Activated naive CD4-positive, alpha-beta T cell treated with Interleukin-2 at 50 U/mL for 16 hours (primary cell): ENCODE data around the gene MET.
"Not testable (repeated sequence)": the region's sequence is repeated elsewhere in the genome, so short reads cannot be mapped to it uniquely, and the experiment has no call there.

Source experiments
- DNase-seq: peaks from one replicate; pipeline ENCODE4 v3.0.0-alpha.2; 2020

Gene MET

DNA sequence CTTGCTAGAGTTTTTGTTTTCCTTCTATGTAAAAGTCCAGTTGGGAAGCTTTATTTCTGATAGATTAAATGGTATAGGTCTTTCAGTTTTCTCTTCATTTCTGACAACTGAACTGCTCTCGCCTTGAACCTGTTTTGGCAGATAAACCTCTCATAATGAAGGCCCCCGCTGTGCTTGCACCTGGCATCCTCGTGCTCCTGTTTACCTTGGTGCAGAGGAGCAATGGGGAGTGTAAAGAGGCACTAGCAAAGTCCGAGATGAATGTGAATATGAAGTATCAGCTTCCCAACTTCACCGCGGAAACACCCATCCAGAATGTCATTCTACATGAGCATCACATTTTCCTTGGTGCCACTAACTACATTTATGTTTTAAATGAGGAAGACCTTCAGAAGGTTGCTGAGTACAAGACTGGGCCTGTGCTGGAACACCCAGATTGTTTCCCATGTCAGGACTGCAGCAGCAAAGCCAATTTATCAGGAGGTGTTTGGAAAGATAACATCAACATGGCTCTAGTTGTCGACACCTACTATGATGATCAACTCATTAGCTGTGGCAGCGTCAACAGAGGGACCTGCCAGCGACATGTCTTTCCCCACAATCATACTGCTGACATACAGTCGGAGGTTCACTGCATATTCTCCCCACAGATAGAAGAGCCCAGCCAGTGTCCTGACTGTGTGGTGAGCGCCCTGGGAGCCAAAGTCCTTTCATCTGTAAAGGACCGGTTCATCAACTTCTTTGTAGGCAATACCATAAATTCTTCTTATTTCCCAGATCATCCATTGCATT is 27.1 kb downstream of the MET start:
- no peak for DNase-seq

DNA sequence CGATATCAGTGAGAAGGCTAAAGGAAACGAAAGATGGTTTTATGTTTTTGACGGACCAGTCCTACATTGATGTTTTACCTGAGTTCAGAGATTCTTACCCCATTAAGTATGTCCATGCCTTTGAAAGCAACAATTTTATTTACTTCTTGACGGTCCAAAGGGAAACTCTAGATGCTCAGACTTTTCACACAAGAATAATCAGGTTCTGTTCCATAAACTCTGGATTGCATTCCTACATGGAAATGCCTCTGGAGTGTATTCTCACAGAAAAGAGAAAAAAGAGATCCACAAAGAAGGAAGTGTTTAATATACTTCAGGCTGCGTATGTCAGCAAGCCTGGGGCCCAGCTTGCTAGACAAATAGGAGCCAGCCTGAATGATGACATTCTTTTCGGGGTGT is 27.7 kb downstream of the MET start:
- DNase-seq = no peak

DNA sequence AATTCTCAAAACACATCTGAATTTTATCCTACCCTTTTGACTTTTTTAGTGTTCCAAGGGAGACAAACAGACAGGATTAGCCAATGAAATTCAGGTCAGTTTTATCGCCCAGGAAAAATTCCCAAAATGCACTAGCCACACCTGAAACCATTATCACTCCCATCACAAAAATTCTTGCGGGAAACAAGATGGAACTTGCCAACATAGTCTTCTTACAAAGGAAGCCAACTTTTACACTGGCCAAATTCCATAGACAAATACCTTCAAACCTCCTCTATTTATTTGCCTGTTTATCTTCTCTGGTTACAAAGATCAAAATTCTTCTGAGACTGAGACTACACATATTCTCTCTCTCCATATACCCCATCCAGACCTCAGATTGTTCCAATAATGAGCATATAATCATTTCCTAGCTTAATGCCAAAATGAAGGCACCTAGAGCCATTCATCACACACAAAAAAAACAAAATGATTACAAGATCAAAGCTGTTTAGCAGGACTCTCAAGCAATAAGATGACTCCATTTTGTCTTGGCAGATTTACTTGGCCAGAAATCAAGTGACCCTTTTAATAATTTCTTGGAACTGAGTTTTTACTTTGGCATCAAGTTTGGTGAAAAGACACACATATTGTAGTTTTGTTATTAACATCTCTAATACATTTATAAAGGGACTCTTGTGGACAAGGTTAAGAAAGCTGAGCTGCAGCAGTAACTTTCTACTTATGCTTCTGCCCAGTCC is 30.2 kb downstream of the MET start:
- DNase-seq = no peak

DNA sequence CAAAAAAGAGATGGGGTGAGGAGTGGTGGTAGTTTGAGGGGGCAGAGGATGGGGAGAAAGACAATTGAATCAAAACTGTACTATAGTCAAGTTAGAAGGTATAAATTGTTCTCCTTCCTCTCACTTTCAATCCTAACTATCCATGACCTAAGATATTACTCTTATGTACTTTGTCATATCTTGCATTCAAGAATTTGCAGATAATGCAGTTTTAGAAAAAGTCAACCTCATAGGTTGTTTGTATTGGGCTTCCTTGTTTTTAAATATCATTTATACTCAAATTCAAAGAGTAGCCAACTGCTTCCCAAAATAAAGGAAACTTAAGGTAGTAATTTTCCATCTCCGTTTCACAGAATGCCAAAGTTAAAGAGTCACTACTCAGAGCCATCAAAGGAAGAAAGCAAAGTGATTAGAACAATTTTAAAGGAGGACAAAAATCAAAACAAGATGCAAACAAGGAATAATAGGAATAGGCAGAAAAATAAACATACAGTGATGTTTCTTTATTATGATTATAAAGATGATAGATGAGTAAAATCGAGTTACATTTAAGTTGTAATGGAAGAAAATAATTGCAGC is 32.7 kb downstream of the MET start:
- DNase-seq = no peak

DNA sequence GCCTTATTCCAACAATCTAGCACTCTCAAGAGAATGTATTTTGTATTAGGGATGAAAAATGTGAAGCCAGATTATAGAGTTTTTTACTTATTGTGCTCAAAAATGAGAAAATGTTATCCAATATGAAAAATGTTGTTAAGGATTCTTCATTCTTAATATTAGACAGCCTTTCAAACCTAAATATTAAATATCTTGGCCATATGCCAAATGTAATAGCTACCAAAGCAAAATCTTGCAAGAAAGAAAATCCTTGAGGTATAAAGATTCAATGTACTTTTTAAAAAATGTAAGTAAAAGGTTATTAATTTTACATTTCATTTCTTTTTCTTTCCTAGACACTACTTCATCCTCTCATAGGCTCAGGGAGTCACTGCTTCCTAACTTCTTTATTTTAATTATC is 33.4 kb downstream of the MET start:
- no peak for DNase-seq

DNA sequence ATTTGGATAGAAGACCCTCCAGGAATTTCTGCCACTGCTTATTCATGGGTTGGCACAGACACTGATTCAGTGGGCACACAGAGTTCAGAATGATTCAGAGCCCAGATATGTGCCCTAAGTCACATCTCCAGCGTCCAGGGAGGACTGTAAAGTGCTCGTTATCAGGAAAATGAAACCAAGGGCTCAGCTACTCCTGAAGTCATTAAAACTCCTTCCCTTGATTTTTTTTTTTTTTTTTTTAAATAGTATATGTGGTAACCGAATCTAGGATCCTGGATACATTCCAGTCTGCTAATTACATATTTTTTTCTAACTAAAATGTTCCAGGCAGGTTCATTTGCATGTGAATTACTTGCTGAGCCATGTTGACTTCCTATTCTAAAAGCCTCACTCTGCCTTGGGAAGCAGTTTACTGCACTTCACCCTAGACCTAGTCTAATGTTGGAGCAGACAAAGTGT is 34.7 kb downstream of the MET start:
- DNase-seq = no peak

DNA sequence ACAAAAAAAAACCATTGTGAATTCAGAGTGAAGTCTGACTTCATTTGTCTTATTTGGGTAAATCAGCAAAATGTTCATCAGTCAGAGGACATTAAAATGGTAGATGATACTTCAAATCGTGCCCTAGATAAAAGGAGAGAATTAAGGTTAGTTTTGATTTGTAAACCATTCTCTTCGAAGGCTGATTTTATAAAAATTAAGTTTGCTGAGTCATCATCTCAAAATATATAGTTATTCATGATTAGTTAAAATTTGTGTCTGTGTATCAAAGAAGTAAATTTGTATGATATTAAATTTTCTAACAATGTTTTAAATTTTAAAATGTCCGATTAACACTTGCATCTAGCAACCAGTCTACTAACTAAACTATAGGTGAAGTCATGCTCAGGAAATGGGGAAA is 35.3 kb downstream of the MET start:
- no peak for DNase-seq

DNA sequence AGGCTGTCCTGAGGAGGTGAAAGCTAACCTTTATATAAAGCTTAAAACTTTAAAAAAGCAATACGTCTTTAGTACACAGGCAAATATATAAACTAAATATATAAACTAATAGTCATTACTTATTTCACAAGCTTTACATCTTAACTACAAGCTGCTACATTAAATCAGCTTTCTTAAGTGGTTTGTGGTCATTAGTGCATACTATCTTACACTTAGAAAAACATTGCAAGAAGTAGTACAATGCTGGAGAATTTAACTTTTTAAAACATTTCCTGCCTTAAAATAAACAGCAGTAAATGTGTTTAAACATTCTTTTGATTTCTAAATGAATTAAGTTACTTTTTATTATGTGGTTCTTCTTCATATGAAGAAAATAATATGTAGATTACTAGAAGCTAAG is 36.3 kb downstream of the MET start:
- DNase-seq = no peak

DNA sequence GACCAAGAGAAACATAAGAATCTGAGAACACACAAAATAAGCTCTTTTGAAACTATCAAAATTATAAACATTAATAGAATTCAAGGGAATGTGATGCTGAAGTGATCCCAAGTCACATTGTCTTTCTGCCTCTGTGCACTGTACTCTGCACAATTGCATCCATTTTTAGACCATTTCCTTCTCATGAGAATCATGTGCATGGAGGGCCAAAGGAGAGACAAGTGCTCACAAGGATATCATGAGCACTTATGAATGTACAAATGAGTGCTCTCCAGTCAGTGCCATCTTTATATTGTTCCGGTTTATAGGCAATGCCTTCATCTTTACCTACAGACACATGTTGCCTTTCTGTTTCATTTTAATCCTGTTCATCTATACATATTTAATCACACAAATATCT is 36.9 kb downstream of the MET start:
- DNase-seq = no peak

DNA sequence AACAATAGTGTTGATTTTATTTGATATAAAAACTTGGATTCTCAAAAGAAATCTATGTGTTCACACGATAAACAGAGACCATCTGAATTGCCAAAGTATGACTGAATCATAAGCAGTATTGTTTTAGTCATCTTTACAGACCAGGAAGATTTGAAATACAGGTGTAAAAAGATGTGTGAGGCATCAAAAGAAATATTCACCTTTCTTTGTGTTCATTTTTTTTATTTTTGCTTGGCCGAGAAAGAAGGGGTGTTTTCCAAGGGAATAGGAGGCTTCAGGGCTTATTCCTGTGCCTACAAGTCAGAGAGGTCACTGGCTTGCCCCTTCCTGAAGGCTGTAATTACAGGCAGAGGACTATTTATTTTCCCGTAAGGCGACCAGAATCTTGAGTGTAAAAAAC is 37.3 kb downstream of the MET start:
- DNase-seq = no peak

DNA sequence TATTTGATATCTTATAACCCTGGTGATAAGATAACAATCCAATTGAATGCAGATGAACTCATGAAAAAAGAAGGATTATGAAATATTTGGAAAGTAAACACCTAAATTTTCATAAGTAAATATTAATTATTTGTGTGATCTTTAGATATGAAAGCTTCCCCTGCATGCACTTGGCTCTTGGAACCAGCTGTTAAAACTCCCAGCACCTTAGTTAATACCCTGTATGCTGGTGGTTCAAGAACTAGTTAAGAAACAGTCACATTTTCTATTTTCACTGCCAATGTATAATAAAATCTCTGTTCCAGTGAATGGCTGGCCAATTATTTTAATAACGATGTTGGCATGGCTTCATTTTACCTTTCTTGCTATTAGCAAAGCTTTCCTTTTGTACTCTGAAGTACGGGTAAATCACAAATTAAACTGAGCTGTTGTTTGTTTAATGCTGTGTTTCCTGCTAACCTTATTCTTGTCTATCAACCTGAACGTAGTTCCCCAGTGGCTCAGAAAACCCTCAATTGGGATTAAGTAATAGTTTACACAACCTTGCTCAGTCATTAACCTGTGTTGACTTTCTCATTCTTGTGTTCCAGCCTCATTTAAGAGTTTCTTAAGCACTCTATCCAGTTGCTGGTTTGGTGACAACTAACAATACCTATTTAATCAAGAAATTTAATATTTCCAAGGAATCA is 38.9 kb downstream of the MET start:
- no peak for DNase-seq

DNA sequence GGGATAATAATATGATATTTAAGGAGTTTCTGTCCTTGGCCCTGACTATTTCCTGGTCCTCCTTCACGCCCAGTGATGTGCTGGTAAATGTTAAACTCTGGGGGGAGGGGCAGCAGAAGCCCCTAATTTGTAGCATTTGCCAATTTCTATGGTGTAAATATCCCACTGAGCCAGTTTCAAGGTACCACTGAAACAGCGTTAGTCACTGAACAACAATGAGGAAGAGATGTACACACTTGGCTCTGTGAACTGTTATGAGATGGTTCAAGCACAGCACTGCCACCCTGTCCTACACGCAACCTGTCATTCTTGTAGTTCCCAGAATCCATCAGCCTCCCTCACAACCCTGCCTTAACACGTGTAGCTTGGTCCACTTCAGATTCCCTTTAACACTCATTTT is 39.8 kb downstream of the MET start:
- no peak for DNase-seq

DNA sequence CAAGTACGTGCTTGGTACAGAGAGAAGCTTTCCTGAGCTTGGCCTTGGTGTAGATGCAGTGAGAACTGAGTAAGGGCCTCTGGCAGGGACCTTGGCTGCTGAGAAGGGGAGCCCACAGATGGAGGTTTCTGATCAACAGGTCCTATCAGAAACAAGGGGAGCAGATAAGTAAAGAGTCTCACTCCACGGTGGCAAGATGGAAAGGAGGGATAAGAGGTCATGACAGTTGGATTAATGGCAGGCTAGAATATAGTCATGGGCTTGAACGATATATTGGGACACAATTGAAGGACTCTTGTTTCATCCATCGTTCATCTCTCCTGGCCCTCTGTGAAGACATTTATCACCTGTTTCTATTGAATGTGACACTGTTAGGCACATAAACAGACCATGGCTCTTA is 41.5 kb downstream of the MET start:
- no peak for DNase-seq

DNA sequence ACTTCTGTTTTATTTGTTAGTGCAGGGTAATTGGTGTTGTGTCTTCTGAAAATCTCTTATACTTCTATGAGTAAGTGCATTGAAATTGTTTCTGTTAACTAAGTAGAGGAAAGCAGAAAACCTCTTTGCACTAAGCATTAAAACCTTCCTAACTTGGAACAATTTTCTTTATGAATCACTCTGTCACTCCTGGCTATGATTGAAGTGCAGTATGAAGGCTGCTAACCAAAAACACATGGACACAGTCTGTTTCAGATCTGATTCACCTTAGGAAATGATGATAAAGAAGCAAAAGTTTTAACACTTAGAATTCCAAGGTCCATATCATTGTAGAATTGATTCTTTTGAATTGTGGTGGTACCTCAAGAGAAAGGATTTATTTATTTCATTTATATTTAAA is 41.9 kb downstream of the MET start:
- no peak for DNase-seq

DNA sequence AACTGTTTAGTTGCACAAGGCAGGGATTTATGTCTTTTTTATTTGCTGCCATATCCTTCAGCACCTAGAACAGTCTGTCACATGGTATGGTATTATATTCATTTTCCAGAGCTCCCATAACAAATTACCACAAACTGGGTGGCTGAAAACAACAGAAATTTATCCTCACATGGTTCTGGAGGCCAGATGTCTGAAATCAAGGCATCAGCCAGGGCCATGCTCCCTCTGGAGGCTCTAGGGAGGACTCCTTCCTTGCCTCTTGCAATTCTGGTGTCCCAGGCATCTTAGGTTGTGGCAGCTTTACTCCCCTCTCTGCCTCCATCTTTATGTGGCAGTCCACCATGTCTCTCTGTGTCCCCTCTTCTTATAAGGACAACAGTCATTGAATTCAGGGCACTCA is 43.1 kb downstream of the MET start:
- no peak for DNase-seq

DNA sequence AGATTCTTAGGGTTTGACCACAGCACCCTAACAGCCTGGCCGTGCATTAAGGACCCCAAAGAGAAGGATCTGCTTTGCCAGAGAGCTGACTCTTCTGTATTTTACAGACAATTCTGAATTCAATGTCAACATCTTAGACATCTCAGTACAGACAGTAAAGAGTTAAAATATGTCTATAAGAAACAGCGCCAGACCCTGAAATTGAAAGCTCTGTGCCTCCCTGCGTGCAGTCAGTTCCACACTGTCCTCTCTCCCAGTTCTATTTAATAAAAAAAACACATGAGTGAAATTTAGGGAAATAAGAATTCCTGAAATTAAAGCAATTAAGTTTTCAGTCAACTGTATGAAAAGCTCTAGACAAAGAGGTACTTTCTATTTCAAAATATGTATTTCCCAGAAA is 45.1 kb downstream of the MET start:
- no peak for DNase-seq

DNA sequence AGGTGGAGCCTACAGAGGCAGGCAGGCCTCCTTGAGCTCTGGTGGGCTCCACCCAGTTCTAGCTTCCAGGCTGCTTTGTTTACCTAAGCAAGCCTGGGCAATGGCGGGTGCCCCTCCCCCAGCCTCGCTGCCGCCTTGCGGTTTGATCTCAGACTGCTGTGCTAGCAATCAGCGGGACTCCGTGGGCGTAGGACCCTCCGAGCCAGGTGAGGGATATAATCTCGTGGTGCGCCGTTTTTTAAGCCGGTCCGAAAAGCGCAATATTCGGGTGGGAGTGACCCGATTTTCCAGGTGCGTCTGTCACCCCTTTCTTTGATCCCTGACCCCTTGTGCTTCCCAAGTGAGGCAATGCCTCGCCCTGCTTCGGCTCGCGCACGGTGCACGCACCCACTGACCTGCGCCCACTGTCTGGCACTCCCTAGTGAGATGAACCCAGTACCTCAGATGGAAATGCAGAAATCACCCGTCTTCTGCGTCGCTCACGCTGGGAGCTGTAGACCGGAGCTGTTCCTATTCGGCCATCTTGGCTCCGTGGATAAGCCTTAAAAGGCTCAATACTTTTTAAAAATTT is 52.0 kb downstream of the MET start:
- DNase-seq = not testable (repeated sequence)

DNA sequence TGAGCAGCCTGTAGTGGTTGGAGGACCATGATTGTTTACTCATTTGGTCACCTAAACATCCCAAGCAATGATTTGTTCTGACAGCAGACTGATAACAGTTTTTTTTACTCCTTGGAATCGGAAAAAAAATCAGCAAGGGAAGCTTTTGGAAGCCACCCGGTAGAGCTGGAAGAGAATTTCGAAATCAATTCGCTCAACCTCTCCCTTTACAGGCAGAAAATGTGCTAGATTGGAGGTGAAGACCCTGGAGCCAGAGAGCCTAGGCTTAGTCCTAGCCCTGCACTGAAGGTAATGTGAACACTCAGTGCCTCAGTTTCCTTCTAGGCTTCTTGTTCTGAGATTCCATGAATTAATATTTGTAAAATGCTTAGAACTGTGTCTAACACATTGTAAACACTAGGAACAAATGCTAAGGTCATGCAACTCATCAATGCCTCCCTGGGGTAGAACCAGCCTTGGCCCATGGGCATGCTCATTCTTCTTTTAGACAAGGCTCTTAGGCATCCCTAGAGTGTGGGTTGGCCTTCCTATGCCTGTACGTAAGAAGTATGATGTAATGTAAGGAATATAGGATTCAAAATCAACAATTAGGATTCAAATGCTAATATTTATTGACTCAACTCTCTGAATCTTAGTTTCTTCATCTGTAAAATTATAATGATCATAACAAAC is 52.7 kb downstream of the MET start:
- no peak for DNase-seq

DNA sequence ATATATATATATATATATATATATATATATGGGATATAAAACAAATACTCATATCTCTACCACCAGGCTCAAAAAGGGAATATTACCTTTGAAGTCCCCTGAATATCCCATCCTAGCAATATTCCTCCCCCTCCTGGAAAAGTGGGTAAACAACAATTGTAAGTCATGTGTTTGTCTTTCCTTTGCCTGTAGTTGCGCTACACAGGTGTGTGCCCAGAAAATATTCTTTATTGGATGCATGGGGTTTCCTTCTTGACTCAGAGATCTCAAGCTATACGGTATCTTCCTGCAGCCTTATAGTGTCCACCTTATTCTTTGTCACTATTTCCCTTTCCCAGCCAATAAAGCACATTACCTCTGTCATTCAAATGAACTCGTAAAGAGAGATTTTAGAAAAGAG is 54.2 kb downstream of the MET start:
- DNase-seq = no peak

DNA sequence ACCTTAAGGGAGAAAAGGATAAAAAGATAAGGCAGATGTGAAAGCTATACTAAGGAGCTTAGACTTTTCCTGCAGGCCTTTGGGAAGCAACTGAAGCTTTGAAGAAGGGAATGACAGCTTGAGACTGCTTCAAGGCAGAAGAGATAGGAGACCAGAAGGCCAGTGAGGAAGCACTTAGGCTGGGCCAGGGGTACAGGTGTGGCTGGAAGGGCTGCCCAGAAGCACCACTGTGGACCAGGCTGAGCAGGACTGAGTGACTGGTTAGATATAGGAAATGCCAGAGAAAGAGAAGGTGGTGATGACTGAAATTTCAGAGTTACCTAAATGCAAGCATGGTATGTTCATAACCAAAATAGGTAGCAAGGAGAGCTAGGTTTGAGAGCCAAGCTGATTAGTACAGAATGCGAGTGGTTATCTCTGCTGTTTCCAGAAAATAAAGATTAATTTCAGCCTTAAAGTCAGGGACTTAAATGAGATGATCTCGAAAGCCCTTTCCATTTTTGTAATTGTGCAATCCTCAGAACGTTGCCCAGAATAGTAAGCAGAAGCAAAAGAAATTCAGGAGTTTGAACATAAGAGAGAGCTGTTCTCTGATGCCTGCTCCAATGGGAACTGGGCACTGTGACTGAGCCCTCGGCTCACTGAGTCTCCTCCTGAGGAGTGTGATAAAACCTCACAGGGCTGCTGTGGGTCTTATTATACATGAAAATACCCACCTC is 54.9 kb downstream of the MET start:
- DNase-seq = no peak

DNA sequence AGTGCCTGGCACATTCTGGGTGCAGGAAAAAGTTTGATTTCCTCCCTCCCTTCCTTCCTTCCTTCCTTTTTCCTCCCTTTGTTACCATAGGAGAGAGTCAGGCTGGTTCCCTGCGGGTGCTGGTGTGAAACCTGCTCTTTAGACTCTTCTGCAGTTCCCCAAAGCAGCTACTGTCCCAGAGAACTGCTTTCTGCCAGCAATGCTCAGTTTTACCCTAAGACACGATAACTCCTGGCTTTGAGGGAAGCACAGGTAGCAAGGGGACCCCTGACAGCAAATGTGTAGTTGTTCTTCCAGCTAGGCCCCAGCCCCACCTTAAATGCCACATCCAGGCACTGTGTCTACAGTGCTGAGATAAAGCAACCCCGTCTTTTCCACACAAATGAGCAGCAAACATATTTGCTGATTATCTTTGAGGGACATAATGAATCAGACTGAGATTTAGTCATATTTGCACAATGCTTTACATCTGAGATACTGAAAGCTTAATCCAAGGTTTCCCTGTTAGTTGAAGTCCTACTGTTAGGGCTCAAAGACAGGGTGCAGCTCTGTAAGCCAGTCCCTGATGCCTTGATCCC is 55.5 kb downstream of the MET start:
- DNase-seq = no peak

DNA sequence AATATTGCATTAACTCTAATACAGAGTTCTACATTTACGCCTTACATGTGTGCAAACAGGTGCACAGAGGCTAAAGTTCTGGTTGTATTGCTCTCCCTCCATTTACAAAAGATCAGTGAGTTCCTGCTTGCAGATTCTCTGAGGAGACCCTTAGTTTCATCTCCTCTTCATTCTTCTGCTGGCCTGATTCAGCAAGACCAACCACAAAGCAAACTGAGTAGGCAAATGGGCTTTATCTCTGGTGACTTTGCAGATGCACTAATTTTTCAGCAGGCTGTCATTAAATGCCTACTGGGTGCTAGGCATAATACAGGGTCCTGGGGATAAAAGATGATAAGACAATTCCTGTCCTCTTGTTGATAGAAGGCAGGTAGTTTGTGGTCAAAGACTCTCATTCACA is 56.4 kb downstream of the MET start:
- DNase-seq = no peak
